ENCODE results near the gene RNF212B.

DNA sequence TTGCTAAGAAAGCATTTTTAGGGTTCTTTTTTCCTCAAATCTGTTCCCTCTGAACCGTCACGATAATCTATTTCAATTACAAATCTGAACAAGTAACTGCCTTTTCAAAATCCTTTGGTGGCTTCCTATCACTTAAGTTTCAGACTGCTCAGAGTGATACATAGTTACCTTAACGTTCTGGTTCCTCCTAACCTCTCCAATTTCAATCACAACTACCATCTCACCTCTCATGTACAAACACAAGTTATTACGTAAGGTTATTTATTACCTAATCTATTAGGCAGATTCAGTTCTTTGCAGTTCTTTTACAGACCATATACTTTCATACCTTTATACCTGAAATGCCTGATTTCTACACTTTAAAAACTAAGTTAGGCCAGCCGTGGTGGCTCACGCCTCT, 12.1 kb downstream of the RNF212B start:
- no peak for TF ChIP-seq CTCF (IDR thresholded peaks at IDR 0.05)
- TF ChIP-seq POLR2A (IDR thresholded peaks at IDR 0.05), result no peak

Data from heart left ventricle (tissue), 13 donors.